Stimulated activated CD4-positive, alpha-beta T cell treated with anti-CD3 and anti-CD28 coated beads, Interleukin-4, amount 100 ng/mL, for 1 hour (primary cell): ENCODE measurements around the gene RMP24.
"Not testable (repeated sequence)": the region's sequence is repeated elsewhere in the genome, so short reads cannot be mapped to it uniquely, and the experiment has no call there.

Experiments
- DNase-seq: peaks from one replicate; pipeline ENCODE4 v3.0.0-alpha.2; 2020

Gene RMP24

DNA sequence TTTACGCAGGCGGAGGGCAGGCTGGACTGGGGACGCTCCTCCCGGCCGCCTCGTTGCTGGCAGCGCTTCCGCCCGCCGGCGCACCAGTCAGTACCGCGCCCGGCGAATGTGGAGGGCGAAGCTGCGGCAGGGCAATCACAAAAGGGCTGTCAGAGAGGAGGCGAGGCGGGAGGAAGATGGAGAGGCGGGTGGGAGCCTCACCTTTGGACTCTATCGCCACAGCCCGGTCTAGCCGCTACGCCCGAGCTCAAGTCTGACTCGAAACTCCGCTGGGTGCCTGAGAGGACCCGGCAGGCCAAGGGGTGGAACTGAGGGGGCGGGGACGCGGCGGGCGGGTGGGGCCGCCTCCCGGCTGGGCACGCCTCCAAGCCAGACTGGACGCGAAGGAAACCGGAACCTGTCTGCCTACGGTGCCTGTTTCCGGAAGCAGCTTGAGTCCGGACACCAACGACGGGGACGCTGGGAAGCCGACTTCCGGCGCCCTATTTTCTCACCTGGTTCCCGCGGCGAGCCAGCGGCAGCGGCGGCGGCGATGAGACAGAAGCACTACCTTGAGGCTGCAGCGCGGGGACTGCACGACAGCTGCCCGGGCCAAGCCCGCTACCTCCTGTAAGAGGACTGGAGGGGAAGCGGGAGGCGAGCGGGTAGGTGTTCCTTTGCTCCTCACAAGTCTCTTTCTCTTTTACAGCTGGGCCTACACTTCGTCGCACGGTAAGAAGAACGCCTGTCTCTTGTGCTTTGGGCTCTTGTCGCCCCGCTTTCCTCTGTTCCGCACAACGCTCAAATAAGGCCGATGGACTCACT is at the start of gene RMP24:
Gene RMP24, plus strand, starts transcription at position 483 of the 804 bp plus-strand sequence.
- DNase-seq, result peak; percentile 92

DNA sequence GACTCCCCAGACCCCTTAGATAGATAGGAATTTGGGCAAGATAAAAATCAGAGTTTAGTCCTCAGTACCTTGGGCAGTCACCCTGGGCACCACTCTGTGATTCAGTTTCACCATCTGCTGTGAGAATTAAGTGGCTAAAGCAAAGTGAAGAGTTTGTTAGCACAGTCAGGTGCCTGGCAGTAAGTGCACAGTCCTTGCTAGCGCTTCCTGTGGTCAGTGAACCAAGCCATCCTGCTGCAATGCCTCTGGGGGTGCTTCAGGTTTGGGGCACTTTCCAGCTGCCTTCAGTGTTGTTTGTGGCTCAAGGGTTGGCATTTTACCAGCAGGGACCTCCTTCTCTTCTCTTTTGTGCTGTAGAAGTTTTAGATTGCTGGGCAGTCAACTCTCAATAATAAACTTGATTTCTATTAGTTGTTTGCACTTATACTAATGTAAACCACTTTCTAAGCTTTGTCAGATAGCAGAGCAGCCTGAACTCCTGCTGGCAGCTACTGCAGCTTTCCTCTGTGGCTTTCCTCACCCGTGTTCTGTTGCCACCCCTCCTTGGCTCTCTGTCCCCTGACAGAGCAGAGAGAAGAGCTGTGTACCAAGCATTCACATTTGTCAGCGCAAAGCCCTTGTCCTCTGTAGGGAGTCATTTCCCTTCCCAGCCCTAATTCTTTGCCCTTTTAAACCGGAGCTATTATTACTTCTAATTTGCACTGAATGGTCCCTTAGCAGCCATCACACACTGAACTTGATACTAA is 48.4 kb upstream of the RMP24 start:
- no peak for DNase-seq

DNA sequence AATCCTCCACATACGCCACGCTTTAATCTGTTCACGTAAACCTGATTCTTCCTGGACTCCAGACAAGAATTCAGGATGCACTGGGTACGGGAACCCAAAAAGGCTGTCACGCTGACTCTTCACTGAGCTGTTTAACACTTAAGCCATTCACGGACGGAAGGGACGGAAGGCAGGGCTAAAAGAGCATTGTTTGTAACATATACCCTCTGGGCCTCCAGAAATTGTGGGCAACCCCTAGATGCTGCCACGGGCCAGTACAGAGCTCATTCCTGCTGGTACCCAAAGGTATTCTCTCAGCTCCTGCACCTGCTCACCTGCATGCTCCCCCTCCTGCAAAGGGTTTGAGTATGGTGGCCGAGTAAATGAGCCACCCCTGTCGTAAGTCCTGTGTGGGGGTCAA is 45.6 kb upstream of the RMP24 start:
- no peak for DNase-seq

DNA sequence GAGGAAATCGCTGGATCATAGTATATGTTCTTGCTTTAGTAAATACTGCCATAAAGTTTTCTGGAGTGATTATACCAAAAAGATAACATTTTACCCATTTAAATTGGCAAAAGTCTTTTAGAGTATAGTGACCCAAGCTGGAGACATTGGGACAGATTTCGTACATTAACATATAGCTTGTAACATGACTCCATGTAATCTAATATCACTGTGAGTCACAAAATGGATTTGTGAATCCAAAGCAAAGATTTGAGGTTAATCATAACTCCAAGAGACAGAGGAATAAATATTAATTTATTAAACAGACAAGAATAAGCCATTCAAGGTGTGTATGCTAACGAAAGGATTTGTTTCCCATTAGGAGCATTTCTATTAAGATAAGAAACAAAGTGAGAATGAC is 45.0 kb upstream of the RMP24 start:
- DNase-seq, result no peak

DNA sequence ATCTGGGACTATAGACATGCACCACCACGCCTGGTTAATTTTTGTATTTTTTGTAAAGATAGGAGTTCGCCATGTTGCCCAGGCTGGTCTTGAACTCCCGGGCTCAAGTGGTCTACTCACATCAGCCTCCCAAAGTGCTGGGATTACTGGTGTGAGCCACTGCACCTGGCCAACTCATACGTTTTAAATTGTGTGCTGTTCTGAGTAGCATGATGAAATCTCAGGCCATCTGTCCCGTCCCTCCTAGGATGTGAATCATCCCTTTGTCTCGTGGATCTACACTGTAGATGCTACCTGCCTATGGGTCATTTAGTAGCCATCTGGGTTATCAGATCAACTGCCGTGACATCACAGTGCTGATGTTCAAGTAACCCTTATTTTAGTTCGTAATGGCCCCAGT is 38.5 kb upstream of the RMP24 start:
- no peak for DNase-seq

DNA sequence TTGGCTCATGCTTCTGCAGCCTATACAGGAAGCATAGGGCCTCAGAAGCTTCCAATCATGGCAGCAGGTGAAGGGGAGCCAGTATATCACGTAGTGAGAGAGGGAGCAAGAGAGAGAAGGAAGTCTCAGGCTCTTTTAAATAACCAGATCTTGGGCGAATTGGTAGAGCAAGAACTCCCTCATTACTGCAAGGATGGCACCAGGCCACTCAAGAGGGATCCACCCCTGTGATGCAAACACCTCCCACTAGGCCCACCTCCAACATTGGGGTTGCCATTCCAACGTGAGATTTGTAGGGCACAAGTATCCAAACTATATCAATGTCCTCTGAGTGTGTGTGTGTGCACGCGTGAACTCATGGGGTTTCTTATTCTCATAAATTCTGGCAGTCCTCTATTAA is 37.6 kb upstream of the RMP24 start:
- DNase-seq, result no peak

DNA sequence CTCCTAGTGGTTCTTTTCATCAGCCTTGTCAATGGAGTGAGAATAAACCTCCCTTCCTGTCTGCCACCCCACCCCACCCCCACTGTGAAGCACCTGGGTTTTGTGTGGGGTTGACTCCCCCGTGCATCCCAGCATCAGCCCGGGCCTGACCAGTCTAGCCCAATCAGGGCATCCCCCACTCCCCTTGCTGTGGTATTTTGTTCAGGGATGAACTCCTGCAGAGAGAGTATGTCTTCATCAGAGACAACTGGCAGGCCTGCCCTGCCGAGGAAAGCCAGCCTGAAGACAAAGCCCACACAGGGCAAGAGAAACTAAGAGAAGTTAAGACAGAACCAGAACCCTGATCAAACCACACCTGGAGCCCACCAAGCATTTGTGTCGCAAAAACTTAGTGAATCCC is 36.7 kb upstream of the RMP24 start:
- no peak for DNase-seq

DNA sequence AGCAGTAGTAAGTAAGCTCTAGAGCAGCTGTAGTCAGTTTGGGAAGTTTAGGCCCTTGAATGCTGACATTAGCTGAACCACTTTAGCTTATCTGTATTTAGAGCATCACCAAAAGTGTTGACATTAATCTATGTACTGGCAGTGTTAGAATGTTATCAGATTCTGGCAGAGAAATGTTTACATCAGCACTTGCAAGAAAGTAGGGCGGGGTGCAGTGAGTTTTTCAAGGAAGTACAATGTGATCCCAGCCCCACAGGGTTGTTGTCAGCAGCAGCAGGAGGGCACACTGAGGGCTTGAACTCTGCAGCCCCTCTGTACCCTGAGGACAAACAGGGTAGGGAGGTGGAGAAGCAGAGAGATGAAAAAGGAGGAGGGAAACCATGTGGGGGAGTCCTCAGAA is 35.5 kb upstream of the RMP24 start:
- DNase-seq, result no peak

DNA sequence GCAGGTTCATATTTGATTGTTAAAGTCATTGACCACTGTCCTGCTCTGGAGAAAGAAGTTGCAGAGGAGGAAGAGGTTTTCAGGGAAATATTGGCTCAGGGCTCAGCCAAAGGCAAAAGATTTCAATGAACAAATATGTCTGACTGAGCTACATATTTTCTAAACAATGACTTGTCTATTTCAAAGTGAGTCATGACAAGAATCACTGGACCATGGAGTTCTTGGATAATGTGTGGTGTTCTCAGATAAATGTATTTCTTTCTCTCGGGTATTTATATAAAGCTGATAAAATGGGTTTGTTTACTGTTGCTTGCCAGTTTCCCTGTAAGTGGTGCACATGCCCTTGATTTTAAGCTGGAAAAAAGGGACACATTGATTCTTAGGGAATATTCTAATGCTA is 34.3 kb upstream of the RMP24 start:
- no peak for DNase-seq

DNA sequence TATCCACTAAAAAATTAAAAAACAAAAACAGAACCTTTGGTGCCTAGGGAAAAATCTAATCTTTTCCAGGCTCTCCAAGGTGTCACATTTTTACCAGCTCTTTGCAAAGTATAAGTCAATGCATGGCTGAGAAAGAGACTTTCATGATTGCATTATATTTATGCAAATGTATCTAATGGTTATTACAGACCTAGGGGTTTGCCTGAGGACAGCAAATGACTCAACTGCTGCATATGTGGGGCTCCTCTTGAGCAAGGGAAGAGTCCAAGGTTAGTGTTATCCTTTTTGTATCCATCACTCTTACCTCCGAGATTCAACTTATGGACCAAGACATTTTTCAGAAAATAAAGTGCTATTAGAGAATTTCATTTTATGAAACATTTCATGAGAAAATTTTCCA is 33.9 kb upstream of the RMP24 start:
- no peak for DNase-seq

DNA sequence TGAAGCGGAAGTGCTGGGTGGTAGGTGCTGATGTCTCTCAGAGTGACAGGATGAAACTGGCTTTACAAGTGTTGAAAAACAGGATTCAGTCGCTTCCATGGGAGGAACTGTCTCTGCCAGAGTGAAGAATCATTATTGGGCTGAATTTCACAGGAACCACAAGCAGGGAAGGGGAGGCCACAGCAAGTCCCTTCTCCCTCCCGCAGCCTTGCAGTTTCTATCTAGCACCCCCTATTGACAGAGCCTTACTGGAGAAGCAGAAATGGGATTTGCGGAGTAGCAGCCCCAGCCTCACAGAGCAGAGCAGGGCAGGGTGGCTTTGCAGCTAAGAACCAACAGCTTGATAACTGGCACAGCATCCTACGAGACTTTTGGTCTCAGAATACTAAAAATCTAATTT is 33.3 kb upstream of the RMP24 start:
- DNase-seq, result no peak

DNA sequence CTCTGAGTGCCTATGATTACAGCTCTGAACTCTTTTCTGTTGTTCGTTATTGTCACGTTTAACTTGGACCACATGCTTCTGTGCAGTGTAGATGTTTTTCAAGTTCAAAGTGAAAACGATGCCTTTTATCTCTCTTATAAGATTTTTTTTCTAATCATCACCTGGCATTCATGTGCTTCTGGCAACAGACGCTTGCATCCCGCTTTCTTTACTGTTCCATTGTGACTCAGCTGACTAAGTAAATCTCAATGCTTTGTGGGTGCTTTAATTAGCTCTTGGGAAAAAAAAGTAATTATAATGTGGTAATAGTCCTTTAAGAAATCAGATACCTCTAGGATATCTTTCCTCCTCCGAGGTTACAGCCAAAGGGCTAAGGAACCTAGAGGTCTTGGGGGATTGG is 31.2 kb upstream of the RMP24 start:
- no peak for DNase-seq

DNA sequence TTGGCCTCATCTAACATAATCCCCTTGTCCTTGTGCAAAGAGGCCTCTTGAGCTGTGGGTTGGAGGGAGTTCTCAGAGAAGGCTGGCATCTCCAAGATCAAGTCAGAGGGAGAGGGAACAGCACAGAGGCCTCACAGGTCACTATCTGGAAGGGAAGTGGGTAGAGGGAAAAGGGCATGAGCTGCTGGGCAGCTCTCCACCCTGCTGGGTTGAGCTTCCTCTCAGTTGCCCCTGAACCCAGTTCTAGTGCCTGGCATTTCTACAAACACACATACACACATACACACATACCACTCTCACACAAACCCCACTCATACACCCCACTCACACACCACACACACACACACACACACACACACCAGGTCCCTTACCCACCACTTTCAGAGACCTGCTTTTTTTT is 30.3 kb upstream of the RMP24 start:
- DNase-seq, result no peak

DNA sequence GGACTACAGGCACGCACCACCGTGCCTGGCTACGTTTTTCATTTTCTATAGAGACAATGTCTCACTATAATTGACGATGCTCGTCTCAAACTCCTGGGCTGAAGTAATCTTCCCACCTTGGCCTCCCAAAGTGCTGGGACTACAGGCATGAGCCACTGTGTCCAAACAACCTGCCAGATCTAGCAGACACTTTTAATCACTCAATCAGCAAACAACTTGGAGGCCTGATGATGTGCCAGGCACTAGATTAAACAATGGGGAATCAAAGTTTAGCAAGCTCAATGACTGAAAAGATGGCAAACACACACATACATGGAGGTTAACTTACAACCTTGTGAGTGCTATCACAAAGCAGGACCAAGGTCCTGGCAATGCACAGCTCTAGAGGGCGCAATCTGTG is 29.8 kb upstream of the RMP24 start:
- DNase-seq, result no peak

DNA sequence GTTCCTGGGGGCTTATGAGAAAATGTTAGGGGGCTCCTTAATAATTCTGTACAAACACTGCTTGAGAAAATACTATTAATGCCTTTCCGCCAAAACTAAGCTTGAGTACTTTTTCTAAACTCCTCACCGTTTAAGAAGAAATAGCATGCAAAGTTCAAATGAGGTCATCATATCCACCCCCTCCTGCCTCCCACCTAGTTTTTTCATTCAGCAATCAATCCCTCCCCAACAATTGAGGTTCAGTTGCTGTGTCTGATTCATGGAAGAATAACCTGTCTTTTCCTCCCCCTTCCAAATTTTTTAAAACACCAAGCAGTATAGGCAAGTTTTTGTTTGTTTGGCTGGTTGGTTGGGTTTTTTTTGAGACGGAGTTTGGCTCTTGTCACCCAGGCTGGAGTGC is 24.4 kb upstream of the RMP24 start:
- DNase-seq, result no peak

DNA sequence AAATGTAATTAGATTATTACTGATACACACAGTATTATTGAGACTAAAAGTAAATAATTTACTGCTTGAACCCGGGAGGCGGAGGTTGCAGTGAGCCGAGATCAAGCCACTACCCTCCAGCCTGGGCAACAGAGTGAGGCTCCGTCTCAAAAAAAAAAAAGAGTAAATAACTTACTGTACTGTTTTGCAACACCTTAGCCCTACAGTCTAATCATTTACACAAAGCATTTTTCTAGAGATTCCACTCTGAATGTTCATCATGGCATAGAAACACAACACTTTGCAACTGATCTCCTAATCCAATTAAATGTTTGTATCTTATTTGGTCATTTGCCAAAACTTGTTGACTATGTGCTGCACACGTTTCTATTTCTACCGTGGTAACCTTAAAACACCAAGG is 23.4 kb upstream of the RMP24 start:
- no peak for DNase-seq

DNA sequence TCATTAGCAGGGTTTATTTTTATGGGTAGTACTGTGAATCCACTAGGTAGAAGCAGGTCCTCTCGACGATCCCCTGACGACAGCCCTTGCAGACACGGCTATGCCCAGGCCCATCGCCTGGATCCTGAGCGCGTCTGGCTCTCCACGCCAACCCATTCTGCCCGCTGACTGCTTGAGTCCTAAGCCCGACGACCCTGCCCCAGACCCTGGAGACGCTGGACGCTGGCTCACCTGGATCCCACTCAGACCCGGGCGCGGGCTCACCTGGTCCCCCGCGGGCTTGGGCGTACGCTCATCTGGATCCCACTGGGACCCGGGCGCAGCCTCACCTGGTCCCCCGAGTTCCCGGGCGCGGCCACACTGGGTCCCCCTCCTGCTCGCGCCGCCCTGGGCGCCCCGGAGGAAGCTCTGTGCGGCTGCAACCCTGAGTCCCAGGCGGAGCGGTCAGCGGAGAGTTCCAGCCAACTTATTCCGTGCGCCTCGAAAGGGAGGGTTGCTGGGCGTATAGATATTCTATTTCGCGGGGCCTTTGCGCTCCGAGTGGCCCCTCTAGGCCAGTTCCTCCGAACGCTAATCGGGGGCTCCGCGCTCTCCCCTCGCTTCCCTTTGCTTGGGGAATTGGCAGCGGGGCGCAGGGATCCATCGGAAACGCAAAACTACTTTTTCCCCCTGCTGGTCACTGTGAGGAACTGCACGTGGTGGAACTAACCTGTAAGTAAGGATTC is 22.4 kb upstream of the RMP24 start:
- peak; percentile 44 for DNase-seq

DNA sequence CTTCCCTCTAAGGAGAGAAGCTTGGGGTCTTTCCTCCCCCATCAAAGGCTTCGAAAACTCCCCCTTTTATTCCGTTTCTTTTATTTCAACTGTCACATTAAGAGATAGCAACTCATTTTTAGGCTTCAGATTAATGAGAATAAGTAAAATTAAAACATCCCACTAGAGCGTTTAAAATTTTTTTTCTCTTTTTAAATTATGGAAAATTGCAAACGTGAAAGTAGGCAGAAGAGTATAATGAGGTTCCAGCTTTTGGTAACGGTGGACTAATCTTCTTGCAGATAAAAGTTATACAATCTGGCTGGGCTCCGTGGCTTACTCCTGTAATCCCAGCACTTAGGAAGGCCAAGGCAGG is 21.9 kb upstream of the RMP24 start:
- DNase-seq, result no peak

DNA sequence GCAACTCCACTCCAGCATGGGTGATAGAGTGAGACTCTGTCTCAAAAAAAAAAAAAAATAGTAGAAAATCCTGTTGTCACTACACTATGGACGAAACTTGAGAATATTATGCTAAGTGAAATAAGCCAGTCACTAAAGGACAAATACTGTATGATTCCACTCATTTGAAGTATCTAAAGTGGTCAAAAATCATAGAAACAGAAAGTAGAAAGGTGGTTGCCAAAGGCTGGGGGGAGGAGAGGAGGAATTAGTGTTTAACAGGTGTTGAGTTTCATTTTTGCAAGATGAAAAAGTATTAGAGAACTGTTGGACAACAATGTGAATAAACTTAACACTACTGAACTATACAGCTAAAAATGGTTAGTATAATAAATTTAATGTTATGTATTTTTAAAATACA is 18.8 kb upstream of the RMP24 start:
- no peak for DNase-seq

DNA sequence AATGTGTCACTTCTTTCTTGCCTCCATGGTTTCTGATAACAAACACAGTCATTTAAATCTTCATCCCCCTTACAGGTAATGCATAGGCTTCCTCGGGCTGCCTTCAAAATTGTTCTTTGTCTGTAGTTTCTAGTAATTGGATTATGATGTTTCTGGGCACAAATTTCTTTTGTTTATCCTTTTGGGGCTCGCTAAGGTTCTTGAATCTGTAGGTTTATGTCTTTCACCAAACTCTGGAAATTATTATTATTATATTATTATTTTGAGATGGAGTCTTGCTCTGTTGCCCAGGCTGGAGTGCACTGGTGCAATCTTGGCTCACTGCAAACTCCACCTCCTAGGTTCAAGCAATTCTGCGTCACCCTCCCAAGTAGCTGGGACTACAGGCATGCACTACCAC is 16.3 kb upstream of the RMP24 start:
- DNase-seq, result no peak

DNA sequence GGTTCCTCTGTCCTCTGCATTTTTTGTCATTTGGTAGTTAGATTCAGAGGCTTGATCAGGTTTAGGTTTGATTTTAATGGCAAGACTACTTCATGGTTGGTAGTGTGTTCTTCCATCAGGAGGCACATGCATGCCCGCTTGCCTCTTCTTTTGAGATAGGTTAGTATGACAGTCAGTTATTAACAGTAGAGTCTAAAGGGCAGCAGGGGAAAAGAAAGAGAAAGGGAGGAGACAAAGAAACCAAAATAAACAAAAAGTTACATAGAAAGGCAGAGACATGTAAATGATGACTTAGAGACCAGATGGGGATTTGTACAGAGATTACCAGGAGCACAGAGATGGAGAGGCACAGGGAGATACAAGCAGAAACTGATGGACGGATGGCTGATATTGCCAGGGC is 10.2 kb upstream of the RMP24 start:
- DNase-seq, result no peak

DNA sequence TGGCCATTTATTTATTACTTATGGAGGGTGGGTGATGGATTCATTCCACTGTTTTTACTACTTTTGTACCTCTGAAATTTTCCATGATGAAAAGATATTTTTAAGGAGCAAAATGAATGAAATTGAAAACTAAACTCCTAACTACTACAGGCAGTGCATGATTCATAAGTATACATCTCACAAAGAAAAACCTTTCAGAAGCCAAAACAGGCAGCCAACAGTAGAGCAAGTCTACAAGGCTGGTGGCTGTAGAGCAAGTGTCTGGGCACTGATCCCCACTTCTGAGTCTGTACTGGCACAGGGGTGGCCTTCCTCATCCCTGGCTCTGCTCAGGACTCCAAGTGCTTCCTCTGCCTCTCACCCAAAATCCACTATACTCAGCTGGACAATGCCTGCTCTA is 8.2 kb upstream of the RMP24 start:
- DNase-seq, result no peak

DNA sequence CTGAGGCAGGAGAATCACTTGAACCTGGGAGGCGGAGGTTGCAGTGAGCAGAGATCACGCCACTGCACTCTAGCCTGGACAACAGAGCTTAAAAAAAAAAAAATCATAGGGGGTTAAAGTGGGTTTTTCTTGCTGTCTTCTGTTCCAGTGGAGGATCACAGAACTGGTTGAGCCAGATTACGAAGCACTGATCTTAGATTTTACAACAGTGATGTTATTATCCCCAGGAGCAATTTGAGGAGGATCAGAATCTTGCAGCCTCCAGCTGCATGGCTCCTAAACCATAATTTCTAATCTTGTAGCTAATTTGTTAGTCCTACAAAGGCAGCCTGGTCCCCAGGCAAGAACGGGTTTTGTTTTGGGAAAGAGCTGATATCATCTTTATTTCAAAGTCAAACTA is 4.6 kb upstream of the RMP24 start:
- not testable (repeated sequence) for DNase-seq

DNA sequence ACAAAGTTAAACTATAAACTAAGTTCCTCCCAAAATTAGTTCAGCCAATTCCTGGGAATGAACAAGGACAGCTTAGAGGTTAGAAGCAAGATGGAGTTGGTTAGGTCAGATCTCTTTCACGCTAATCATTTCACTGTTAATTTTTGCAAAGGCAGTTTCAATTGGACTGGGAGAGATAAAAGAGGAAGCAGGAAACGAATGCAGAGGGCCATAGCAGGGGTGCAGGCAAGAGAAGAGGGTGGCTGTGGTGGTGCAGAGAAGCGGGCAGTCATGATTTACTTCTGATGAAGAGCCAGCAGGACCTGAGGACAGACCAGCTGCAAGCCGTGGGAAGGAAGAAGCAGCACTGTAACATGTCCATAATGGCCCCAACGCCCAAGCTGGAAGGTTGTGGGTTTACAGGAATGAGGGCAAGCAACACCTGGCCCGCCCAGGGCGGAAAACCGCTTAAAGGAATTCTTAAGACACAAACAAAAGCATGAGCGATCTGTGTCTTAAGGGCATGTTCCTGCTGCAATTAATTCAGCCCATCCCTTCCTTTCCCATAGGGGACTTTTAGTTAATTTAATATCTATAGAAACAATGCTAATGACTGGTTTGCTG is 4.1 kb upstream of the RMP24 start:
- DNase-seq, result no peak
